NCI-H82 treated with DMSO at 0.1 percent for 48 hours (cell line): ENCODE results near the gene ANKLE2.
A peak's percentile ranks its signal among the peaks of the same experiment; 100 is the strongest.
"Not testable (repeated sequence)": the region's sequence is repeated elsewhere in the genome, so short reads cannot be mapped to it uniquely, and the experiment has no call there.

Source experiments
- DNase-seq: peaks from one replicate; lab custom pipeline; 2025; ENCODE audit not compliant: unreplicated experiment; lab: John Stamatoyannopoulos, UW

Gene ANKLE2

GRCh38 chr12:132777614-132778013 is 16.0 kb upstream of the ANKLE2 start:
- no peak for DNase-seq

- DNase-seq = no peak
Observed at GRCh38 chr12:132776816-132777568, 15.4 kb upstream of the ANKLE2 start.

- not testable (repeated sequence) for DNase-seq
Observed at GRCh38 chr12:132776230-132776625, 14.6 kb upstream of the ANKLE2 start.

GRCh38 chr12:132775502-132776229 is 14.0 kb upstream of the ANKLE2 start:
- no peak for DNase-seq

- no peak for DNase-seq
Observed at GRCh38 chr12:132774646-132775275, 13.1 kb upstream of the ANKLE2 start.

- DNase-seq = no peak
Observed at GRCh38 chr12:132774159-132774558, 12.5 kb upstream of the ANKLE2 start.

GRCh38 chr12:132773077-132773955 is 11.7 kb upstream of the ANKLE2 start:
- DNase-seq = no peak

- no peak for DNase-seq
Observed at GRCh38 chr12:132772606-132773005, 11.0 kb upstream of the ANKLE2 start.

- no peak for DNase-seq
Observed at GRCh38 chr12:132771126-132771838, 9.7 kb upstream of the ANKLE2 start.

GRCh38 chr12:132766380-132767085 is 4.9 kb upstream of the ANKLE2 start:
- no peak for DNase-seq

- DNase-seq = no peak
Observed at GRCh38 chr12:132765361-132765760, 3.7 kb upstream of the ANKLE2 start.

GRCh38 chr12:132764231-132764630 is 2.6 kb upstream of the ANKLE2 start:
- DNase-seq = no peak

GRCh38 chr12:132761921-132762583 is 420 bp upstream of the ANKLE2 start:
- DNase-seq = peak; percentile 55

- DNase-seq = no peak
Observed at GRCh38 chr12:132759359-132759758, 2.3 kb downstream of the ANKLE2 start.

- not testable (repeated sequence) for DNase-seq
Observed at GRCh38 chr12:132758825-132759224, 2.8 kb downstream of the ANKLE2 start.

- no peak for DNase-seq
Observed at GRCh38 chr12:132754160-132754932, 7.3 kb downstream of the ANKLE2 start.

GRCh38 chr12:132753670-132754069 is 8.0 kb downstream of the ANKLE2 start:
- not testable (repeated sequence) for DNase-seq

GRCh38 chr12:132748319-132748718 is 13.3 kb downstream of the ANKLE2 start:
- no peak for DNase-seq
